ENCODE measurements around the gene CD226.
"Not testable (repeated sequence)": the region's sequence is repeated elsewhere in the genome, so short reads cannot be mapped to it uniquely, and the experiment has no call there.

Gene CD226

GRCh38 chr18:69876490-69876889 lies 71.2 kb downstream of the CD226 start:
- DNase-seq (ENCODE audit: low spot score in 2 of 2) = no peak
- Mint-ChIP-seq H3K9me3 (no peaks in the 10 kb centered on the region), H3K27me3 (no peaks in the 10 kb centered on the region), H3K36me3 (ENCODE audit: insufficient read depth) (peaks cover 11% of the 10 kb centered on the region), H3K4me3 (no peak overlapping the region), H3K4me1 (peaks cover 17% of the 10 kb centered on the region), H3K27ac (ENCODE audit: low read depth) (no peak overlapping the region)
- ATAC-seq (replicated peaks; ENCODE audit: extremely low read depth, poor library complexity, severe bottlenecking) = no peak

- ATAC-seq (replicated peaks; ENCODE audit: extremely low read depth, poor library complexity, severe bottlenecking) = no peak
- H3K4me3 Mint-ChIP-seq = no peak overlapping the region
- peaks cover 7% of the 10 kb centered on the region for H3K4me1 Mint-ChIP-seq
- H3K36me3 Mint-ChIP-seq (ENCODE audit: insufficient read depth) = peaks cover 12% of the 10 kb centered on the region
- H3K27me3 Mint-ChIP-seq = no peaks in the 10 kb centered on the region
- peak overlapping the region; percentile 68 for H3K27ac Mint-ChIP-seq (ENCODE audit: low read depth)
- no peaks in the 10 kb centered on the region for H3K9me3 Mint-ChIP-seq
- no peak for DNase-seq (ENCODE audit: low spot score in 2 of 2)
Observed at GRCh38 chr18:69874058-69874457, 73.6 kb downstream of the CD226 start.

GRCh38 chr18:69872661-69873060 lies 75.0 kb downstream of the CD226 start:
- ATAC-seq (replicated peaks; ENCODE audit: extremely low read depth, poor library complexity, severe bottlenecking) (no peak), DNase-seq (ENCODE audit: low spot score in 2 of 2) (no peak)
- no peak overlapping the region for H3K4me3 Mint-ChIP-seq
- H3K4me1 Mint-ChIP-seq = peaks cover 7% of the 10 kb centered on the region
- peaks cover 10% of the 10 kb centered on the region for H3K36me3 Mint-ChIP-seq (ENCODE audit: insufficient read depth)
- no peak overlapping the region for H3K27ac Mint-ChIP-seq (ENCODE audit: low read depth)
- no peaks in the 10 kb centered on the region for H3K9me3 Mint-ChIP-seq
- H3K27me3 Mint-ChIP-seq = no peaks in the 10 kb centered on the region

- Mint-ChIP-seq H3K4me3 (no peak overlapping the region), H3K9me3 (no peaks in the 10 kb centered on the region), H3K4me1 (peaks cover 7% of the 10 kb centered on the region), H3K27me3 (no peaks in the 10 kb centered on the region), H3K36me3 (ENCODE audit: insufficient read depth) (peaks cover 11% of the 10 kb centered on the region), H3K27ac (ENCODE audit: low read depth) (peak overlapping the region; percentile 4)
- no peak for DNase-seq (ENCODE audit: low spot score in 2 of 2)
- ATAC-seq (replicated peaks; ENCODE audit: extremely low read depth, poor library complexity, severe bottlenecking) = no peak
Observed at GRCh38 chr18:69871363-69871762, 76.3 kb downstream of the CD226 start.

- DNase-seq (ENCODE audit: low spot score in 2 of 2) (no peak), ATAC-seq (replicated peaks; ENCODE audit: extremely low read depth, poor library complexity, severe bottlenecking) (no peak)
- no peak overlapping the region for H3K27ac Mint-ChIP-seq (ENCODE audit: low read depth)
- H3K9me3 Mint-ChIP-seq = no peaks in the 10 kb centered on the region
- H3K36me3 Mint-ChIP-seq (ENCODE audit: insufficient read depth) = peaks cover 11% of the 10 kb centered on the region
- H3K27me3 Mint-ChIP-seq = no peaks in the 10 kb centered on the region
- H3K4me1 Mint-ChIP-seq = peaks cover 7% of the 10 kb centered on the region
- no peak overlapping the region for H3K4me3 Mint-ChIP-seq
Observed at GRCh38 chr18:69870736-69871135, 76.9 kb downstream of the CD226 start.

GRCh38 chr18:69866212-69866611 lies 81.5 kb downstream of the CD226 start:
- no peaks in the 10 kb centered on the region for H3K27me3 Mint-ChIP-seq
- no peak overlapping the region for H3K27ac Mint-ChIP-seq (ENCODE audit: low read depth)
- H3K9me3 Mint-ChIP-seq = no peaks in the 10 kb centered on the region
- peaks cover 9% of the 10 kb centered on the region for H3K36me3 Mint-ChIP-seq (ENCODE audit: insufficient read depth)
- DNase-seq (ENCODE audit: low spot score in 2 of 2) = no peak
- ATAC-seq (replicated peaks; ENCODE audit: extremely low read depth, poor library complexity, severe bottlenecking) = no peak
- H3K4me3 Mint-ChIP-seq = no peak overlapping the region
- H3K4me1 Mint-ChIP-seq = no peaks in the 10 kb centered on the region

GRCh38 chr18:69865776-69866175 lies 81.9 kb downstream of the CD226 start:
- no peak overlapping the region for H3K4me3 Mint-ChIP-seq
- H3K27me3 Mint-ChIP-seq = no peaks in the 10 kb centered on the region
- H3K4me1 Mint-ChIP-seq = no peaks in the 10 kb centered on the region
- ATAC-seq (replicated peaks; ENCODE audit: extremely low read depth, poor library complexity, severe bottlenecking) = no peak
- H3K9me3 Mint-ChIP-seq = no peaks in the 10 kb centered on the region
- no peak overlapping the region for H3K27ac Mint-ChIP-seq (ENCODE audit: low read depth)
- H3K36me3 Mint-ChIP-seq (ENCODE audit: insufficient read depth) = peaks cover 6% of the 10 kb centered on the region
- DNase-seq (ENCODE audit: low spot score in 2 of 2) = no peak

GRCh38 chr18:69864802-69865201 lies 82.9 kb downstream of the CD226 start:
- not testable (repeated sequence) for H3K27me3 Mint-ChIP-seq; ATAC-seq (replicated peaks; ENCODE audit: extremely low read depth, poor library complexity, severe bottlenecking); H3K4me1 Mint-ChIP-seq; H3K36me3 Mint-ChIP-seq (ENCODE audit: insufficient read depth); H3K4me3 Mint-ChIP-seq; H3K9me3 Mint-ChIP-seq; H3K27ac Mint-ChIP-seq (ENCODE audit: low read depth); DNase-seq (ENCODE audit: low spot score in 2 of 2)

GRCh38 chr18:69858897-69859296 lies 88.8 kb downstream of the CD226 start:
- H3K4me1 Mint-ChIP-seq = no peaks in the 10 kb centered on the region
- DNase-seq (ENCODE audit: low spot score in 2 of 2) (no peak), ATAC-seq (replicated peaks; ENCODE audit: extremely low read depth, poor library complexity, severe bottlenecking) (no peak)
- H3K4me3 Mint-ChIP-seq = no peak overlapping the region
- no peaks in the 10 kb centered on the region for H3K27me3 Mint-ChIP-seq
- no peaks in the 10 kb centered on the region for H3K9me3 Mint-ChIP-seq
- peaks cover 3% of the 10 kb centered on the region for H3K36me3 Mint-ChIP-seq (ENCODE audit: insufficient read depth)
- H3K27ac Mint-ChIP-seq (ENCODE audit: low read depth) = no peak overlapping the region

GRCh38 chr18:69854455-69854854 lies 93.2 kb downstream of the CD226 start:
- H3K27ac Mint-ChIP-seq (ENCODE audit: low read depth) = no peak overlapping the region
- H3K4me3 Mint-ChIP-seq = no peak overlapping the region
- no peaks in the 10 kb centered on the region for H3K27me3 Mint-ChIP-seq
- H3K9me3 Mint-ChIP-seq = no peaks in the 10 kb centered on the region
- DNase-seq (ENCODE audit: low spot score in 2 of 2) = no peak
- no peaks in the 10 kb centered on the region for H3K4me1 Mint-ChIP-seq
- no peak for ATAC-seq (replicated peaks; ENCODE audit: extremely low read depth, poor library complexity, severe bottlenecking)
- no peaks in the 10 kb centered on the region for H3K36me3 Mint-ChIP-seq (ENCODE audit: insufficient read depth)

- Mint-ChIP-seq H3K4me3 (no peak overlapping the region), H3K36me3 (ENCODE audit: insufficient read depth) (no peaks in the 10 kb centered on the region), H3K27ac (ENCODE audit: low read depth) (no peak overlapping the region), H3K4me1 (no peaks in the 10 kb centered on the region), H3K9me3 (no peaks in the 10 kb centered on the region), H3K27me3 (no peaks in the 10 kb centered on the region)
- no peak for ATAC-seq (replicated peaks; ENCODE audit: extremely low read depth, poor library complexity, severe bottlenecking)
- no peak for DNase-seq (ENCODE audit: low spot score in 2 of 2)
Observed at GRCh38 chr18:69853051-69853450, 94.6 kb downstream of the CD226 start.

- H3K9me3 Mint-ChIP-seq = no peaks in the 10 kb centered on the region
- ATAC-seq (replicated peaks; ENCODE audit: extremely low read depth, poor library complexity, severe bottlenecking) = no peak
- H3K27ac Mint-ChIP-seq (ENCODE audit: low read depth) = no peak overlapping the region
- H3K36me3 Mint-ChIP-seq (ENCODE audit: insufficient read depth) = no peaks in the 10 kb centered on the region
- H3K4me1 Mint-ChIP-seq = no peaks in the 10 kb centered on the region
- DNase-seq (ENCODE audit: low spot score in 2 of 2) = no peak
- no peaks in the 10 kb centered on the region for H3K27me3 Mint-ChIP-seq
- H3K4me3 Mint-ChIP-seq = no peak overlapping the region
Observed at GRCh38 chr18:69845593-69846506, 101.8 kb downstream of the CD226 start.

- Mint-ChIP-seq H3K4me1 (no peaks in the 10 kb centered on the region), H3K9me3 (no peaks in the 10 kb centered on the region), H3K27me3 (no peaks in the 10 kb centered on the region), H3K27ac (ENCODE audit: low read depth) (no peak overlapping the region), H3K4me3 (no peak overlapping the region), H3K36me3 (ENCODE audit: insufficient read depth) (no peaks in the 10 kb centered on the region)
- DNase-seq (ENCODE audit: low spot score in 2 of 2) = no peak
- ATAC-seq (replicated peaks; ENCODE audit: extremely low read depth, poor library complexity, severe bottlenecking) = no peak
Observed at GRCh38 chr18:69844656-69845055, 103.0 kb downstream of the CD226 start.
